Testis (tissue), 3 donors: ENCODE results near the gene DLG1. TPM values are rescaled to one million over a fixed set of nuclear protein-coding genes. Genes with fewer than 3 reads are reported as not detected.

ENCODE experiments used
- DNase-seq: peaks from one replicate; pipeline ENCODE4 v3.0.0-alpha.2; 2019
- H3K27ac ChIP-seq, 2 donors: fragments of 200-600 bp; sonication (generic); one replicate each; pipeline ENCODE4 v1.5.1; 2019
- H3K27me3 ChIP-seq: fragments of 200-600 bp; sonication (generic); one replicate; pipeline ENCODE4 v1.5.1; 2019
- H3K36me3 ChIP-seq: fragments of 200-600 bp; sonication (generic); one replicate; pipeline ENCODE4 v1.5.1; 2017; ENCODE audit warnings: low read depth; ENCODE audit errors: missing control alignments
- H3K4me1 ChIP-seq: fragments of 200-600 bp; sonication (generic); one replicate; pipeline ENCODE4 v1.5.1; 2019
- H3K4me3 ChIP-seq, 2 donors: fragments of 200-600 bp; sonication (generic); one replicate each; pipeline ENCODE4 v1.5.1; 2017 to 2019
- H3K9me3 ChIP-seq: fragments of 200-600 bp; sonication (generic); one replicate; pipeline ENCODE4 v1.5.1; 2017
- CTCF ChIP-seq, 3 experiments: fragments of 450-650 bp in 2 of 3; fragments of 200-600 bp in 1 of 3; sonication (generic) in 1 of 3; IDR thresholded peaks; one replicate each; pipeline ENCODE4 v1.5.1; 2016 to 2019; ENCODE audit warnings: antibody characterized with exemption in 3 of 3, mild to moderate bottlenecking in 2 of 3, moderate library complexity in 1 of 3
- POLR2A ChIP-seq: fragments of 450-650 bp; IDR thresholded peaks from one replicate; pipeline ENCODE4 v1.6.1; 2017; ENCODE audit warnings: antibody characterized with exemption, mild to moderate bottlenecking, moderate library complexity
- WGBS, 2 donors: methylation state at CpG; one replicate each; pipeline ENCODE4 v1.1.5; 2018; 5-methylcytosine and 5-hydroxymethylcytosine counted together
- intact Hi-C: fragments of 100-400 bp; cut with DNase I; formaldehyde crosslinking; loops from one replicate; pipeline ENCODE4 v1.15.1; 2023; ENCODE audit warnings: low total_unique reads
- polyA plus RNA-seq: library from polyadenylated mRNA; stranded (reverse); fragments of 350-450 nt; fragmentation: Illumina TruSeq; extraction: RNeasy Lipid Tissue Mini Kit (QIAGEN cat#74804); gene quantifications from one replicate; pipeline ENCODE4 v1.2.3, GENCODE V29; 2014; ENCODE audit warnings: low read depth, low replicate concordance; ENCODE audit not compliant: insufficient read depth
- total RNA-seq, 2 donors: library from RNA; depleted of rRNA; stranded (reverse); fragments of >200 nt; gene quantifications; one replicate each; pipeline ENCODE4 v1.2.3, GENCODE V29; 2016

DLG1 gene
- total and polyA plus RNA-seq, 3 donors from 2014 or later: 37.4 to 99.4 (median 99.3) TPM

- intact Hi-C loops: no loop called here
- Histone ChIP-seq H3K4me3 (peak within 1 kb of the TSS; percentile 51 to 65), H3K36me3 (no peaks in the 10 kb centered on the region), H3K27ac (peak within 1 kb of the TSS in 1 of 2 donors; percentile 30), H3K27me3 (no peaks in the 10 kb centered on the region), H3K4me1 (peaks cover 9% of the 10 kb centered on the region), H3K9me3 (no peaks in the 10 kb centered on the region)
- TF ChIP-seq CTCF (IDR thresholded peaks at IDR 0.05): peak; percentile 51 to 73 (median 66)
- TF ChIP-seq POLR2A: no peak
- WGBS, 2 donors: 2 to 3% methylated on average over 13 to 41 of the region's 60 CpGs
- DNase-seq: peak; percentile 62
Observed at GRCh38 chr3:197029511-197030167, 268.8 kb downstream of the DLG1 start, which contains the start of gene MELTF. Gene MELTF (minus strand): TSS chr3:197029817. CDS start chr3:197029702, 115 bp downstream.

GRCh38 chr3:197028728-197029510 lies 269.5 kb downstream of the DLG1 start:
- H3K9me3 ChIP-seq: no peaks in the 10 kb centered on the region
- no peaks in the 10 kb centered on the region for H3K27me3 ChIP-seq
- no peaks in the 10 kb centered on the region for H3K36me3 ChIP-seq
- TF ChIP-seq CTCF (IDR thresholded peaks at IDR 0.05) (no peak), POLR2A (no peak)
- H3K4me1 ChIP-seq: peaks cover 9% of the 10 kb centered on the region
- intact Hi-C loops: no loop called here
- no peak for DNase-seq
- H3K27ac ChIP-seq: no peak overlapping the region
- H3K4me3 ChIP-seq: peak overlapping the region; percentile 51 to 65
- WGBS, 2 donors: 0 to 8% methylated on average over 4 to 57 of the region's 67 CpGs

- H3K27ac ChIP-seq: no peak overlapping the region
- 80 to 86% methylated on average over 4 to 22 of the region's 22 CpGs for WGBS, 2 donors
Observed at GRCh38 chr3:197027896-197028727, 270.3 kb downstream of the DLG1 start.

More at GRCh38 chr3:197027896-197028727, 270.3 kb downstream of the DLG1 start:
- H3K4me1 ChIP-seq: peaks cover 9% of the 10 kb centered on the region
- H3K4me3 ChIP-seq: no peak overlapping the region
- no peaks in the 10 kb centered on the region for H3K36me3 ChIP-seq
- H3K27me3 ChIP-seq: no peaks in the 10 kb centered on the region
- no peak for DNase-seq
- intact Hi-C loops: no loop called here
- H3K9me3 ChIP-seq: no peaks in the 10 kb centered on the region
- no peak for TF ChIP-seq POLR2A
- TF ChIP-seq CTCF (IDR thresholded peaks at IDR 0.05): no peak
